ENCODE results near the gene C3orf38. TPM values are rescaled to one million over a fixed set of nuclear protein-coding genes. Genes with fewer than 3 reads are reported as not detected.

Gene C3orf38
- total and polyA plus RNA-seq, 9 of the 15 experiments (the other 6 are each of a cell fraction or from before 2014, with no cell fraction given), result 8.7 to 22.1 (median 16.2) TPM

DNA sequence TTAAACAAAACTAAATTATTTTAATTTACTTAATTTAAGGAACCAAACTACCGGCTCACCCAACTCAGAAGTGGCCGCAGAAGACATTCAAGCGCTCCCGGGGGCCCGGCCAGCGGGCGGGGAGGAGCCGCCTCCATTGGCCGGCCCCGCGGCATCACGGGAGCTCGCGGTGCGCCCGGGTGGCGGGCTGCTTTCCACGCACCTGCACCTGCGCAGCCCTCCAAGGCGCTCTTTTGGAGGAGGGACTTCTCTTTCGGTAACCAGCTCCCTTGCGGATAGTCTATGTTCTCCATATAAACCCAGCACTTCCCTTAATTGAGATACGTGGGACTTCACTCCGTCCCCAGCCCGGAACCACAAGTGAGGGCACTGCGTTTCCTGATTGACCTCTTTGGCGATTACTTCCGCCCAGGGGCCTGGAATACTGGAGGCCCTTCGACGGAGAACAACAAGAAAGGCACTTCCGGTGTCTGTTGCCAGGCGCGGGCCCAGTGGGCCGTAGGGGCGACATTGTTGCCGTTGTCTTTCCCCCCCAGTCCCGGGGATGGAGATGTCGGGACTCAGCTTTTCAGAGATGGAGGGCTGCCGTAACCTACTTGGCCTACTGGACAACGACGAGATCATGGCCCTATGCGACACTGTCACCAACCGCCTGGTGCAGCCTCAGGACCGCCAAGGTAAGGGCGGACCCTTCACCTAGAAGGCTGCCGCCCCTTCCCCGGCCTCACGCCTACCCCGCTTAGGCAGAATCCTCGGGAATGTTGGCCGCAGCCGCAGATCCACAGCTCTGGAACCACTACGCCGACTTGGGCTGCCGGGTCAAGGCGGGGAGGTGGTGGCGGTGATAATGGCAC is at the start of gene C3orf38 (continued):
- TF ChIP-seq, protein P1, sequence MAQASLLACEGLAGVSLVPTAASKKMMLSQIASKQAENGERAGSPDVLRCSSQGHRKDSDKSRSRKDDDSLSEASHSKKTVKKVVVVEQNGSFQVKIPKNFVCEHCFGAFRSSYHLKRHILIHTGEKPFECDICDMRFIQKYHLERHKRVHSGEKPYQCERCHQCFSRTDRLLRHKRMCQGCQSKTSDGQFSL (CRISPR knock-in tag; IDR thresholded peaks at IDR 0.05), result peak; percentile 82
- TF ChIP-seq, protein P1 (tag; IDR thresholded peaks at IDR 0.05), result peak in 1 of 2 experiments; percentile 68; a peak in 2 of 4 replicates
- peak; percentile 97 for TF ChIP-seq NCOA1 (IDR thresholded peaks at IDR 0.05; ENCODE audit: low read depth)
- TF ChIP-seq ZNF436 (CRISPR knock-in tag; IDR thresholded peaks at IDR 0.05), result no peak
- peak in 1 of 2 experiments; percentile 98; a peak in 2 of 4 replicates for TF ChIP-seq TRIM24 (IDR thresholded peaks at IDR 0.05)
- TF ChIP-seq FUS (optimal IDR thresholded peaks at IDR 0.05; ENCODE audit: low read depth, low read length), result no peak
- peak; percentile 81; the same call in 1 of the 2 replicates for TF ChIP-seq POLR2H (tag; IDR thresholded peaks at IDR 0.05; ENCODE audit: low read depth)
- TF ChIP-seq PHF21A (IDR thresholded peaks at IDR 0.05; ENCODE audit: borderline replicate concordance, low read depth), result no peak
- peak; percentile 64 for TF ChIP-seq POLR2B (IDR thresholded peaks at IDR 0.05; ENCODE audit: low read depth, partially characterized antibody)
- no peak for TF ChIP-seq ZZZ3 (IDR thresholded peaks at IDR 0.05)
- TF ChIP-seq SRF (CRISPR knock-in tag; IDR thresholded peaks at IDR 0.05), result peak in 1 of 2 experiments; percentile 34; a peak in 1 of 4 replicates
- TF ChIP-seq GTF2F1 (IDR thresholded peaks at IDR 0.05; ENCODE audit: low read depth, low read length), result peak; percentile 53; the same call in 1 of the 2 replicates
- TF ChIP-seq, protein P2, sequence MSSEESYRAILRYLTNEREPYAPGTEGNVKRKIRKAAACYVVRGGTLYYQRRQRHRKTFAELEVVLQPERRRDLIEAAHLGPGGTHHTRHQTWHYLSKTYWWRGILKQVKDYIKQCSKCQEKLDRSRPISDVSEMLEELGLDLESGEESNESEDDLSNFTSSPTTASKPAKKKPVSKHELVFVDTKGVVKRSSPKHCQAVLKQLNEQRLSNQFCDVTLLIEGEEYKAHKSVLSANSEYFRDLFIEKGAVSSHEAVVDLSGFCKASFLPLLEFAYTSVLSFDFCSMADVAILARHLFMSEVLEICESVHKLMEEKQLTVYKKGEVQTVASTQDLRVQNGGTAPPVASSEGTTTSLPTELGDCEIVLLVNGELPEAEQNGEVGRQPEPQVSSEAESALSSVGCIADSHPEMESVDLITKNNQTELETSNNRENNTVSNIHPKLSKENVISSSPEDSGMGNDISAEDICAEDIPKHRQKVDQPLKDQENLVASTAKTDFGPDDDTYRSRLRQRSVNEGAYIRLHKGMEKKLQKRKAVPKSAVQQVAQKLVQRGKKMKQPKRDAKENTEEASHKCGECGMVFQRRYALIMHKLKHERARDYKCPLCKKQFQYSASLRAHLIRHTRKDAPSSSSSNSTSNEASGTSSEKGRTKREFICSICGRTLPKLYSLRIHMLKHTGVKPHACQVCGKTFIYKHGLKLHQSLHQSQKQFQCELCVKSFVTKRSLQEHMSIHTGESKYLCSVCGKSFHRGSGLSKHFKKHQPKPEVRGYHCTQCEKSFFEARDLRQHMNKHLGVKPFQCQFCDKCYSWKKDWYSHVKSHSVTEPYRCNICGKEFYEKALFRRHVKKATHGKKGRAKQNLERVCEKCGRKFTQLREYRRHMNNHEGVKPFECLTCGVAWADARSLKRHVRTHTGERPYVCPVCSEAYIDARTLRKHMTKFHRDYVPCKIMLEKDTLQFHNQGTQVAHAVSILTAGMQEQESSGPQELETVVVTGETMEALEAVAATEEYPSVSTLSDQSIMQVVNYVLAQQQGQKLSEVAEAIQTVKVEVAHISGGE (CRISPR knock-in tag; IDR thresholded peaks at IDR 0.05), result peak; percentile 93 to 99 (median 98)
- TF ChIP-seq CBX8 (IDR thresholded peaks at IDR 0.05; ENCODE audit: borderline replicate concordance, extremely low read depth, low read depth, low read length, poor library complexity, severe bottlenecking), result no peak
- no peak for TF ChIP-seq RBM15 (IDR thresholded peaks at IDR 0.05; ENCODE audit: insufficient read depth, low read length)
- TF ChIP-seq PHF20 (IDR thresholded peaks at IDR 0.05; ENCODE audit: partially characterized antibody), result peak; percentile 90
- TF ChIP-seq ZC3H4 (CRISPR knock-in tag; IDR thresholded peaks at IDR 0.05; ENCODE audit: borderline replicate concordance), result no peak
- TF ChIP-seq MTA3 (IDR thresholded peaks at IDR 0.05; ENCODE audit: borderline replicate concordance), result peak; percentile 49; the same call in 1 of the 2 replicates
- peak; percentile 98 for TF ChIP-seq GABPA (tag; conservative IDR thresholded peaks at IDR 0.05; ENCODE audit: low read depth)
- no peak for TF ChIP-seq PURB (CRISPR knock-in tag; IDR thresholded peaks at IDR 0.05; ENCODE audit: low read depth)
